Stomach (tissue), 4 donors: ENCODE data around the gene ERRFI1.

Experiments
- CTCF ChIP-seq, 7 experiments: fragments of 450-650 bp in 4 of 7; fragments of 200-600 bp in 3 of 7; sonication (generic) in 3 of 7; IDR thresholded peaks; one replicate each; pipeline ENCODE4 v1.5.1; 2016 to 2019; ENCODE audit warnings: antibody characterized with exemption in 7 of 7, control low read depth in 2 of 7, mild to moderate bottlenecking in 1 of 7
- EP300 ChIP-seq: sonication (generic); formaldehyde crosslinking; IDR thresholded peaks from one replicate; pipeline ENCODE4 v1.6.1; 2017; ENCODE audit warnings: antibody characterized with exemption
- POLR2A ChIP-seq, 4 donors: fragments of 450-650 bp; IDR thresholded peaks; one replicate each; pipeline ENCODE4 v1.6.1; 2016; ENCODE audit warnings: antibody characterized with exemption in 4 of 4, control low read depth in 2 of 4, mild to moderate bottlenecking in 1 of 4, moderate library complexity in 1 of 4
- POLR2AphosphoS5 ChIP-seq, 3 donors: sonication (generic); formaldehyde crosslinking; IDR thresholded peaks; one replicate each; pipeline ENCODE4 v1.6.1; 2016; ENCODE audit warnings: antibody characterized with exemption in 3 of 3

GRCh38 chr1:8011016-8011415 lies 15.1 kb downstream of the ERRFI1 start:
- no peak for TF ChIP-seq CTCF (IDR thresholded peaks at IDR 0.05)
- no peak for TF ChIP-seq POLR2AphosphoS5 (IDR thresholded peaks at IDR 0.05)
- TF ChIP-seq POLR2A (IDR thresholded peaks at IDR 0.05), result no peak
- no peak for TF ChIP-seq EP300
